Endometrial microvascular endothelial cells (primary cell): ENCODE results near the gene PITRM1. TPM values are rescaled to one million over a fixed set of nuclear protein-coding genes. Genes with fewer than 3 reads are reported as not detected.

Experiments
- in situ Hi-C: cut with HindIII; loops from 2 replicates; pipeline ENCODE4 v1.10.0; 2017; ENCODE audit warnings: low sequenced_read_pairs, low pct_unique_long_range_greater_than_20kb; ENCODE audit errors: inconsistent ontology term
- total RNA-seq: library from RNA; depleted of rRNA; stranded (reverse); fragments of >200 nt; gene quantifications from one replicate; pipeline ENCODE4 v1.2.3, GENCODE V29; 2015; ENCODE audit errors: inconsistent ontology term

PITRM1 gene
- total RNA-seq, 1 donor from 2014 or later = 173 TPM

DNA sequence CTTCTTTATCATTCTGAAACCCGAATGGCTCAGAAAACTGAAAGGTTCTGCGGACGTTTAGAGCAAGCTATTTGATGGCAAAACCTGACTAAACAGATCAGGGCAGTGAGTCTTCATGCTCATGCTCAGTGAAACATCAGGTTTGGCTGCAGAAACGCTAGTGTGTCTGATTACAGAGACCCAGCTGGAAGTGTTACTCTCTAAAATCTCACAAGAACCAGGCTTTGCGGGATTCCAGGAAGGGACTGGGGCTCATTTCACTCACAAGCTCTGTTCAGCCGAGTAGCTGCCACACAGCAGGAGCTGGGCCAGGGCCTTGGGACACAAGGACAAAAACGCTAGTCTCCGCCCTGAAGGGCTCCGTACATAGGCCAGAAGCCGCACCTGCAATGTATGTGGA lies 2.9 kb downstream of the PITRM1 start:
- in situ Hi-C loops = no loop called here

GRCh38 chr10:3169271-3169670 lies 3.3 kb downstream of the PITRM1 start:
- in situ Hi-C loops = no loop called here

DNA sequence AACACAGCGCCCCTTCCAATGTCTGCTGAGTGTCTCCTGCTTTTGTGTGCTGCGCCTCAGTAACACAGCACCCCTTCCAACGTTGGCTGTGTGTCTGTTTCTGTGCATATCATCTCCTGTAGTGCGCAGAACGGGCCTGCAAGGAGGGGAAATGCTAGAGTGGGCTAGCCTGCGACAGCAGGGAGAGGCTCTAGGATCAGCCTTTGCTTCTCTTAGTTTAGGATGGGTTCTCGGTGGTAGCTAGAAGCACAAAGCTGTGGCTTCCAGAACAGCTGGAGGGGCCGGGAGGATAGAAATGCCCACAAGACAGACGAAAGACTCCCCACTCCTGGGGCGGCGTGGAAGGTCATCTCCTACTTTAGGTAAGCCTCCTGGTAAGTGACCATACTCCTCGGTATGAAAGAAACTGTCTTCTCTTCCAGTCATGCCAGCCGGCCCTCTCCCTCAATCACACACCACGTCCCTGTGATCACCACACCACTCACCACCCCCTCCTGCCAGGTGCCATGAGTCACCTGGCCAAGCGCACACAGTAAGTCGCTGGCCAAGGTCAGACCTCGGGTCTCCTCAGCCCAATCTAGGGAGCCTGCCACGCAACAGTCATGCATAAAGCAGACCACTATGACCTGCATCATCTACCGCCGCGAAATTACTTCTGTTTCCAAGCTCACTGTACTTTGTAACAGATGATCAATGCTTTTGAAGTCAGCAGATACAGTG lies 4.8 kb downstream of the PITRM1 start:
- in situ Hi-C loops = no loop called here

DNA sequence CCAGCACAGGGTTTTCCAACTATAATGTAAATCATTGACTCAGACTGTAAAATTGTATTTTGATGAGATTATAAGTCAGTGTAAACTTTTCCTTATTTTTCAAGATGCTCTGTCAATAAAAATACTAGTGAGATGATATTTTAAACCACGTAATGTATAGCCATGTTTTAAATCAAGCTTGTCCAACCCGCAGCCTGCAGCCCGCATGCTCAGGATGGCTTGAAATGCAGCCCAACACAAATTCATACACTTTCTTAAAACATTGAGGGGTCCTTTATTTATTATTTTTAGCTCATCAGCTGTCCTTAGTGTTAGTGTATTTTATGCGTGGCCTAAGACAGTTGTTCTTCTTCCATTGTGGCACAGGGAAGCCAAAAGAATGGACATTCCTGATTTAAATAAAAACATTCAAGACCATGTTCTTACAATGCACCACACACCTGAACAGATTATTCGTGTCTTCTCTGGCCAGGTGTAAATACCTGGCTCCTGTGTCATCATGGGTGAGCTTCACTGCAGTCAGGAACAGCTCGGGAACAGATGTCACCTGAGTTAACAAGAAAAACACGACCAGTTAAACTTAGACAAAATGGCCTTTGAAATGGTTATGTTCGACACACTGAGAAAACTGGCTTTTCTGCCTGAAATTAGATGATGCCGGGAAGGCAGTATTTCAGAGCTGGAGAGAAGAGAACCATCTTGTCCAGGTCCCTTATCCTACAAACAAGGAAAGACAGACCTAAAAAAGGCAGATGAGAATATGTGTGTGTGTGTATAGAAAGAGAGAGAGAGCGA lies 5.9 kb downstream of the PITRM1 start:
- in situ Hi-C loops = no loop called here

GRCh38 chr10:3165196-3165595 lies 7.4 kb downstream of the PITRM1 start:
- in situ Hi-C loops = no loop called here

GRCh38 chr10:3163879-3164278 lies 8.7 kb downstream of the PITRM1 start:
- in situ Hi-C loops = no loop called here

DNA sequence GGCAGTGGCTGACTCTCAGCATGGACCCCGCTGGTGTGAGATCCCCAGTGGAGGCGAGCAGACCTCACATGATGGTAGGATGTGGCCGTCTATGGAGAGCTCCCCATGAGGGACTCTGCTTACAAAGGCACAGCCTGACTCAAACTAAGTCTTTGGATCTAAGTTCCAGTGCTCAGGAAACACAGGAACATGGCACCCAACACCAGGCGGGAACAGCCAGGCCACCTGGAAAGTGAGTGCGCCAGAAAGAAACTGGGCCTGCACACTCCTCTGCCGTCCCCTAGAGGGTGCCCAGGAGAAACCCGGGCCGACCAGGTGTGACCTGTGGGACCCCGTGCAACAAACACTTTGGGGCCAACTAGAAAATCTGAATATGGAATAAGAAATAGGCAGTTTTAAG lies 10.0 kb downstream of the PITRM1 start:
- in situ Hi-C loops = no loop called here

GRCh38 chr10:3159152-3159551 lies 13.4 kb downstream of the PITRM1 start:
- in situ Hi-C loops = no loop called here

DNA sequence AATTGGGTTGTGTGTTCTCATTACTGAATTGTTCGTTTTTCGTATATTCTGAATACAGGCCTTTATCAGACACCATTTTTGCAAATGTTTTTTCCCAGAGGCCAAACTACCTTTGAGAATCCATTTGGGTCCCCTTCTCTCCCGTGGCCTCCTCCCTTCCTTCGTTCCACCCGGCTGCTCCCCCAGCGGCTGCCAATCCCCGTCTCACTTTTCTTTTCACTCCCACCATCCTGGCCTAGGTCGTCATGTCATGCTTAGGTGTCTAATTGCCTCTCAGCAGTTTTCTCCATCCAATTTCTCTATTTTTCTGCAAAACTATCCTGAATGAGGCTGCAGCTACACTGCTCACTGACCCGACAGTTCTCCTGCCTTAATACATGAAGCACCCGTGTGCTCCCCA lies 17.9 kb downstream of the PITRM1 start:
- in situ Hi-C loops = no loop called here

- in situ Hi-C loops = no loop called here
These were observed 20.0 kb downstream of the PITRM1 start for GRCh38 chr10:3152566-3152935.

DNA sequence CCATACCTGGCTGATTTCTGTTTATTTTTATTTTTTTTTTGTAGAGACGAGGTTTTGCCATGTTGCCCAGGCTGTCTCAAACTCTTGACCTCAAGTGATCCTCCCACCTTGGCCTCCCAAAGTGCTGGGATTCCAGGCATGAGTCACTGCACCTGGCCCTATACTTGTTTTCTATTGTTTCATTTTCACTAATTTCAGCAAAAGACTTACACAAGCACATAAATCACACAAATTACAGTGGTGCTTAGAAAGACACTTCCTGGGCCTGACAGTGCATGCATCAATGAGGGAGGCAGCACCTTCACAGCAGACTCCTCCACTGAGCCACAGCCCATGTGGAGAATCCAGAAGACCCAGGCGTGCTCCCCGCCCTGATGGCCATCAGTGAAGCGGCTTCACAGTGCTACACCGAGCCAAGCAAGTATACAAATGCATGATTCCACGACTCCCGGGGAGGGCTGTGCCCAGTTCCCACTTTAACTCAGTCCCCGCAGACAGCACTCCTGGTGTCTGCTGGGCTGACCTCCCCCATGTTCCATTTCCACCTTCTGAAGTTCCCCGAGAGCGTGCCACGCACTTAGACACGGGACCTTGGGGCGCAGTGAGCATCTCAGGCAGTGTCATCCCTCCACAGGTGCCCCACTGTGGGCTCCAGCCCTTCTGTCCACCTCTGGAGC lies 20.6 kb downstream of the PITRM1 start:
- in situ Hi-C loops = no loop called here

GRCh38 chr10:3150961-3151360 lies 21.6 kb downstream of the PITRM1 start:
- in situ Hi-C loops = no loop called here

DNA sequence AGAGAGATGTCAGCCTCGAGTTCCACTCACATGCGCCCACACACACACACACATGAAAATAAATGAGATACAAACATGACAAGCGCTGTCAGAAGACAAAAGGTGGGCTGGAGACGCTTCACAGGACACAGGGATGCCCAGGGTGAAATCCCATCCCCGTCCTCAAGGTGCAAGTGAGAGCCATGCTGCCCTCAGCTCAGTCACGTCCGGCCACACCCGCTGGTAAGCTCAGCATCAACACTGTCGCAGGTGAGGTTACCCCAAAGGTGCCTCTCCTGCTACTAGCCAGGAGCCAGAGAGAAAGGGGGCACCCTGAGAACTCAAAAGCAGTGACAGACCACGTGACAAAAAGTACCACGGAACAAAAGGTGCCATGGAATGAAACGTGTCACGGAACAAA lies 22.2 kb downstream of the PITRM1 start:
- in situ Hi-C loops = no loop called here

DNA sequence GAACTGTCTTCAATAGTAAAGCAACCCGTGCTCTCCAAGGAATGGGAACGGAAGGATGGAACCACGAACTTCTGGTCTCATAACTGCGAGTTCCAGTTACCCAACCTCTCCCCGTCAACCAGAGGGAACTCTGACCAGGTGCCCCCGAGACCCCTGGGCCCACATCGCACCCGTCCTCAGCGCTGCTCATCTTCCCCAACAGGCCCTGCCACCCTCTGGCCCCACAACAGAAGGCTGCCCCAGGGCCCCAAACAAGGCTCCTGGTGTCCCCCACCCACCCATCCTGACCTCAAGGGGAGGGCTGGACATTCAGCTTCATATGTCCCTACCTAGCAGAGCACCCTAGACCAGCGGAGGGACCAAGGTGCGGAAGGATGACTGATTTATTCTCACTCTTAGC lies 22.7 kb downstream of the PITRM1 start:
- in situ Hi-C loops = no loop called here

DNA sequence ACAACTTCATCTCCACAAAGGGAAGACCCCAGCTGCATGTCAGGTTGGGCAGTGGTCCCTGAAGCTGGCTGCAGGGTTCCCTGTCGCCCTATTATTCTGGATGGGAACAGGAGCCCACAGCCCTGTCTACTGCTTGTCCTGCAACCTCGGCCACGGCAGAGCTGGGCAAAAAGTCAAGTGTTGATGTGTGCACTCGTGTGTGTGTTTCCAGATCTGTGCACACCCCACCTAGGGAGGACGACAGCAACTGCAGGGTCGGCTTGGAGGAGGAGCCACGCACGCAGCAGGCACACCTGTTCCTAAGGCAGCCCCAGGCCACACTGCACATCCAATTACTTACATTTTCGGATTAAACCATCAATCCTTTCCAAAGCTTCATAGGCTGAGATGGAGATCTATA lies 23.6 kb downstream of the PITRM1 start:
- in situ Hi-C loops = no loop called here

GRCh38 chr10:3148041-3148440 lies 24.5 kb downstream of the PITRM1 start:
- in situ Hi-C loops = no loop called here

DNA sequence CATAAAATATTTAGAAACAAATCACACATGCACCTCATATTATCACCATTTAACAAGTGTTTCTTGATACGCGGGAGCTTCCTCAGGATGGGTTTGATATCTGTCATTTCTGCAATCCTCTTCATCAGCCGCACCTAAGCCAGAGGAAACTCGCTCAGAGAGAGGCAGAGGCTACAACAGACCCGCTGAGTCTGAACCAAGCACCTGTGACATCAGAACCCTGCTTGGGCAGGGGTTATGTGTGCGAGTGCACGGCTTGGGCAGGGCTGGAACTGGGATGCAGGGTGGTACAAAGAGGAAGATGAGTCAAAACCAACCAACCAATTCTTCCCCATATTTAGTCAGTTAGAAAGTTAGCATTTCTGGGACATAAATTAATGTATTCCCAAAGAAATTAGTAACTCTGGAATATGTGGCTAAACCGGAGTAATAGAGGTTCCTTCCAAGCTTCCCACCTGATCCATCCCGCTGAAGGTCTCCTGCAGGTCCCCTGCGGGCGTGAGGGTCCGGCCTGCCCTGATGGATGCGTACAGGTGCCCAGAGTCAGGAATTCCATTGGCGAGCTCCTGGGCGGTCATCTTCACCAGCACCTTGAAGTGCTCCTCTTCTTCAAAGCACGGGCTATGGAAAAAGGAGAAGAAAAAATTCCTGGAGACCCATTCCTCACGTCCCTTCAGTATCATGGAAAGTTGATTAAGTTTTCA lies 25.3 kb downstream of the PITRM1 start:
- in situ Hi-C loops = no loop called here

- in situ Hi-C loops = no loop called here
These were observed 26.3 kb downstream of the PITRM1 start for GRCh38 chr10:3146289-3146688.

DNA sequence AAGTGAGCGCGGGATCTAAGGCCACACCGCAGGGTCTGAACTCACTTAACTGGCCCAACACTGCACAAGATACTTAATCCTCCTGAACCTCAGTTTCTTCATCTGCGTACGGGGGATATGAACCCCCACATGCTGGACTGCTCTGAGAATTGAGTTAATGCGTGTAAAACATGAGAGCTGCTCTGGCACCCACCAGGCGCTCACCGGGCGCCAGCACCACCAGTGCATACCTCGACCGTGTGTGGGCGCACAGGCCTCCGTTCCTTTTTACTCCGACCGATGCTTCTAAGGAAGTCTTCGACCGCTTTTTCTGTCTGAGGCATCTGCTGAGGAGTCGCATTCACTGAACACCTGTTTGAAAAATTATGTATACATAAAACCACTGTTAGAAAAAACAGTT lies 27.2 kb downstream of the PITRM1 start:
- in situ Hi-C loops = no loop called here
